Spleen (tissue), 7 donors: ENCODE measurements around the gene SYCP2.

Experiments
- CTCF ChIP-seq, 11 experiments: fragments of 200-600 bp in 7 of 11; fragments of 450-650 bp in 4 of 11; sonication (generic) in 4 of 11; IDR thresholded peaks in 8 of 11; conservative IDR thresholded peaks in 3 of 11; 1 replicate in 7 of 11; 2 replicates in 4 of 11; pipeline versions ENCODE4 v1.4.0 to v1.8.0; 2016 to 2021; ENCODE audit warnings: antibody characterized with exemption in 11 of 11, inconsistent platforms in 4 of 11, mild to moderate bottlenecking in 1 of 11
- POLR2A ChIP-seq, 3 donors: fragments of 450-650 bp; IDR thresholded peaks; one replicate each; pipeline ENCODE4 v1.5.1; 2017; ENCODE audit warnings: antibody characterized with exemption in 3 of 3, mild to moderate bottlenecking in 1 of 3
- donor health status: DM: no; HTN: no; CAD: no; lungs with moderate emphysema.
- donor health status: DM: no; HTN: no; CAD: no.
- donor health status: DM: no; HTN: no; CAD: no.

- TF ChIP-seq CTCF (IDR thresholded peaks at IDR 0.05 in 8 of 11, conservative IDR thresholded peaks at IDR 0.05 in 3 of 11) (no peak), POLR2A (IDR thresholded peaks at IDR 0.05) (no peak)
These were observed 75.5 kb downstream of the SYCP2 start for GRCh38 chr20:59857966-59858365.
